Measurements from ENCODE around the gene BPNT1.
A peak's percentile ranks its signal among the peaks of the same experiment; 100 is the strongest.
"Not testable (repeated sequence)": the region's sequence is repeated elsewhere in the genome, so short reads cannot be mapped to it uniquely, and the experiment has no call there.

Gene BPNT1, protein sequence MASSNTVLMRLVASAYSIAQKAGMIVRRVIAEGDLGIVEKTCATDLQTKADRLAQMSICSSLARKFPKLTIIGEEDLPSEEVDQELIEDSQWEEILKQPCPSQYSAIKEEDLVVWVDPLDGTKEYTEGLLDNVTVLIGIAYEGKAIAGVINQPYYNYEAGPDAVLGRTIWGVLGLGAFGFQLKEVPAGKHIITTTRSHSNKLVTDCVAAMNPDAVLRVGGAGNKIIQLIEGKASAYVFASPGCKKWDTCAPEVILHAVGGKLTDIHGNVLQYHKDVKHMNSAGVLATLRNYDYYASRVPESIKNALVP

DNA sequence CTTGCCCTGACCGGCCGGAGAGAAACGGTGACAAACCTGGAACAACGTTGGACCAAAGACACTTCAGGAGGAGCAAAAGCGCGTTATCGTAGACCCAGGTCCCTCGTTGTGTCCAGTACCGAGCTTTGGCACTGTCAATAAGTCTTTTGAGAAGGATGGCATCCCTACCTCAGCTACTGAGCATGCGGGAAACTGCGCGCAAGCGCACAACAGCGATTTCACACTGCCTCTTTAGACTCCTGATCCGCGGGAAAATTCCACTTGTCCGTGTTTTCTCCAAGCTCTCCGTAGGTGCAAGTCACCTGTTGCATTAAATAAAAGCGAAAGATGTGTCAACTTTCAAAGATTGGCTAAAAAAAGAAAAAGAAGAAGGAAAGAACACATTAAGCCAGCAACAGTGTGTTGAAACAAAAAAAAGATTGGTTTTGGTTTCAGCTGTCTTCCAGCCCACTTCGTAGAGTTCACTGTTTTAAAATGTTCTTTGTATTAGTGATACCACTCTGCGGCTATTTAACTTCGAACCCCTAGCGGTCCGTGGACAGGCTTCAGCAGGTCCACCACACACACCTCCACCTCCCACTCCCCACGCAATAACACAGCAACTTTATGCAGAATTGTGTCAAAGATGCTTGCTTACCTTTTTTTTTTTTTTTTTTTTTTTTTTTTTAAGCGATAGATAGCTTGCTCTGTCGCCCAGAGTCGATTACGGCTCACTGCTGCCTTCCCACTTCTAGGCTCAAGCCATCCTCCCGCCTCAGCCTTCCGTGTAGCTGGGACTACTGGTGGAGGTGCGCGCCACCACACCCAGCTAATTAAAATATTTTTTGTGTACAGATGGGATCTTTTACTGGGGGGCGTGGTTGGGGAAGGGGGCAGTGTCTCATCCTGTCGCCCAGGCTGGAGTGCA is at the start of gene BPNT1:
Gene BPNT1 (minus strand): TSS at position 139 of the 907 bp plus-strand sequence. CDS start 9,942 bp downstream, outside the sequence.
- DNase-seq (ENCODE audit: low read depth, low spot score), result peak; percentile 94

DNA sequence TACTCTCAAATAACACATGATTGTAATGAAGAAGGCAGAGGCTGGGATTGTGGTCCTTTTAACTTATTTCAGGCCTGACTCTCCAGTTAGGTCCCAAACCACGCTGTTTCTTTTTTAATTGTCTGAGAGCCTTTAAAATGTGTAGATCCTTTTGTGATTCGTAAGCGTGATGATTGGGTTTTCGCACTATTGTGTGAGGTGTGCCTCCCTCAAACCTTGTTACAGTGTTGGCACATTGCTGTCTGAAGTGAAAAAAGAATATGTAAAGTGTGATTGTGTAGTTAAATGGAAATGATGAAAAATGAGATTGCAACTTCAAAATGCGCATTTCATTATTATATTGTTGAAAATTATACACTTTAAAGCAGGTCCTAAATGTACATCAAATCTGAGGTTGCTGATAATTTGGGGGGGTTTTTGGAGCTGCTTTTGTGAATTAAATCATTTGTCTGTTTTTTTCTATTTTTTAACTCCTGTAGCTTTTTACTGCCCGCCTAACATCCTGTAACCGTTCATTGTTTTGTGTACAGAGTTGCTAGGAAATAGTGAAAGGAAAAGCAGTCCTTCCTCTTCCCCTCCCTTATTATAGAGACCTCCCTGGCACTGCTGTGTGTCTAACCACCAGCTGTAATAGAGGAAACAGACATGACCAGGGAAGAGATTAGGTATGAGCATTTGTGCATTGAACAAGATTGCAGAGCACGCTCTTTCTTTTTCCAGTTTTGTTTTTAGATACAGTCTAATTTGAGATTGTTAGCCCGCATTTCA is 47.6 kb upstream of the BPNT1 start:
- no peak for DNase-seq (ENCODE audit: low read depth, low spot score)

DNA sequence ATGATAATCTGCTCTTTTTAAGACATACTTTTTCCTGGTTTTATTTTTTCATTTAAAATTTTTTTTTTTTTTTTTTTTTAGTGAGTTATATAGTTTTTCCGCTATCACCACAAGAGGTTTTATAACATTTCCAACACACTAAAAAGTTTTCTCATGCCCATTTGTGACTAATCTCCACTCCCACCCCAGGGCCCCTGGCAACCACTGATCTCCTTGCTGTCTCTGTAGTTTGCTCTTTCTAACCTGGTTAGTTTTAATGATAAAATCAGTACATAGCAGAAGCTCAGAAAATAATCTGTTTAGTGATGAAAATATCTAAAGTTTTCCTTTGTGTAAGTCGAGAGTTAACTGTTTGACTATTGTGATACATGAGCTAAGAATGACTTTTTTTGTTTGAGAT is 46.2 kb upstream of the BPNT1 start:
- DNase-seq (ENCODE audit: low read depth, low spot score), result no peak

DNA sequence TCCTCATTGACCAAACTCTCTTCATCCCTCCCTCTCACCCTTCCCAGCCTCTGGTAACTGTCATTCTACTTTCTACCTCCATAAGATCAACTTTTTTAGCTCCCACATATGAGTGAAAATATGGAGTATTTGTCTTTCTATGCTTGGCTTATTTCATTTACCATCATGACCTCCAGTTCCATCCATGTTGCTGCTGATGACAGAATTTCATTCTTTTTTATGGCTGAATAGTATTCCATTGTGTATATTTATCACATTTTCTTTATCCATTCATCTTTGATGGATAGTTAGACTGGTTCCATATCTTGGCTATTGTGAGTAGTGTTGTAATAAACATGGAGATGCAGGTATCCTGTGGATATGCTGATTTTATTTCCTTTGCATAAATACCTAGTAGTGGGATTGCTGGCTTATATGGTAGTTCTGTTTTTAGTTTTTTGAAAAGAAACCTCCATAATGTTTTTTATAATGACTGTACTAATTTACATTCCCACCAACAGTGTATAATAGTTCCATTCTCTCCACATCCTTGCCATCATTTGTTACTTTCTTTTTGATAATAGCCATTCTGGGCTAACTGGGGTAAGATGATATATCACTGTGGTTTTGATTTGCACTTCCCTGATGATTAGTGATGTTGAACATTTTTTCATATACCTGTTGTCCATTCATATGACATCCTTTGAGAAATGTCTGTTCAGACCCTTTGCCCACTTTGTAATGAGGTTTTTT is 40.1 kb upstream of the BPNT1 start:
- DNase-seq (ENCODE audit: low read depth, low spot score), result no peak

DNA sequence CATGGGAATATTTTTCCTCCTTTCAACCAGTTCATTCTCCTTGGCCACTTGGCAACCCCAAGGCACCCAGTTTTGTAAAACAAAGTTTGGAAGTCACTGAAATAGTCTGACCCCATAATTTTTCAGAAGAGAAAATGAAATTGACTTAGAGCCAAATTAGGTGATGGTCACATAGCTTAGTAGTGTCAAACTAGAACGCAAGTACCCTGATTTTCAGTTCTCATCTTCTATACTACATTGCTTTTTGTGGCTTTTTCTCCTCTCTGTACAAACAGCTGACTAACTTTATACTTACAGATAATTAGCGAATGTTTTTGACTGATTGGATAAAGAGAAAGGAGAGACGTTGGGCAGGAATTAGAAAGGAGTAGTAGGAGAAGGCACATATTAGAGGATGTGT is 37.5 kb upstream of the BPNT1 start:
- no peak for DNase-seq (ENCODE audit: low read depth, low spot score)

DNA sequence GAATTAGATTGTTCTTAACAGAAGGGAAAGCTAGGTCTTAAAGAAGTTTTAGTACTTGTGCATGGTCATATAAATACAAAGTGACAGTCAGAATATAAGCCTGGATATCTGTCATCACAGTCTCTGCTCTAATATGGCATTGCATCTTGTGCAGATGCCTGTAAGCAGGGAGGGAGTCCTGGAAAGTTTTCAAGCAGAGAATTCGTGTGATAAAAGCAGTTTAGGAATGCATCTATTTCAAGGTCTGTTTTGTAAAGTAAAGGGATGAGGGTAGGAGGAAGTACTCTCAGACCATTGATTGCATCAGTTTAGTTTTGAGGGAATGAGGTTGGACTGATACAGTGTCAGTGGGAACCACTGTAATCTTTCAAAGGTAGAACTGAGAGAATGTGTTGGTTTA is 35.0 kb upstream of the BPNT1 start:
- no peak for DNase-seq (ENCODE audit: low read depth, low spot score)

DNA sequence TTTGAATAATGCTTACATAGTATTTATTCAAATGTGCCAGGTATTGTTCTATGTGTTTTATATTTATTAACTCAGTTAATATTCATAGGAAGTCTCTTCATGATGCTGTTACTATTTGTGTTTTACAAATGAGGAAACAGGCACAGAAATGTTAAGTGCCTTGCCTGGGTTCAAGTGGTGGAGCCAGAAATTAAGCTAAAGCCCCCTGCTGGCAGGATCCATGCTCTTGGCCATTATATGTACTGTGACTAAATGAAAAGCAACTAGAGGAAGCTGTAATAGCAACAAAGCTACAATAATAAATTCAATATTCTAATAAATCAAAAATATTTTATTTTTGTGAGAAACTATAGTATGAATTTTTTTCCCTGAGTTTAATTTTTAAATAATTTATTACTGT is 34.3 kb upstream of the BPNT1 start:
- no peak for DNase-seq (ENCODE audit: low read depth, low spot score)

DNA sequence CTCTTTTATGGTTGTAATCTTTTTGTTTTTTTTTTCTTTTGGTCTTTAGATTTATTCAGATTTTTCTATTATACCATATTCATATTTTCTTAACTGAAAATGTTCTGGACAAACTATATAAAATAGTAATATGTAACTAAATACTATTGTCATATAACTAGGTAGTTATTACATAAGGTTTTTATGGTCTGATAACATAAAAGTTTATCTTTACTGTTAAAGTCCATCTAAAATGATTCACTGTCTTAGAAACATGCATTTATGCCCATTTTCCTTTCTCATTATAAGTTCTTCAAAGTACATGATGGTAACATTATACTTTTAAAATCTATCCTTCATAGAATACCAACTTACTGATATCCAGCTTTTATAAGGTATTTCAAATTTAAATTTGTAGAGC is 33.5 kb upstream of the BPNT1 start:
- no peak for DNase-seq (ENCODE audit: low read depth, low spot score)

DNA sequence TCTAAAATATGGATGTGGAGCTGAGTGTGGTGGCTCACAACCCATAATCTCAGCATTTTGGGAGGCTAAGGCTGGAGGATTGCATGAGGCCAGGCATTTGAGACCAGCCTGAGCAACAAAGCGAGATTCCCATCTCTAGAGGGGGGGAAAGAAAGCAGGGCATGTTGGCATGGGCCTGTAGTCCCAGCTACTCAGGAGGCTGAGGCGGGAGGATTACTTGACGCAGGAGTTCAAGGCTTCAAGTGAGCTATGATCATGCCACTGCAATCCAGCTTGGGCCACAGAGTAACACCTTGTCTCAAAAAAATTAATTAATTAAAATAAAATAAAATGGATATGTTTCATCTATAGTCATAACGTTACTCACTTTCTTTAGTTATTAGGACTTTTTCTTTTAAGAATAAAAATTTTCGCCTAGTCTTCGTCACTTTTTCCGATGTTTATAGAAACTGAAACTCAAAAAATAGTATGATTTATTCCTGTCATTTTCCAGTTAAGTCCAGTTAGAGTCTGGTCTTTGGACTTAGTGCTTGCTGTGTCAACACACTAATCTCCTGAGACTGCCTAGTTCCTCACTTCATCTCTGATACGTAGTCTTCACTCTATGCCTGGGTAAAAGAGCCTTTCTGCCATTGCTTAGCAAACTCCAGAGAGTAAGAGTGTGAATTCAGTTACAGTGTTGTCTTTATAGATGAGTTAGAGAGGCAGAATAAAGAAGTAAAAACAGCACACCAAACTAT is 32.4 kb upstream of the BPNT1 start:
- DNase-seq (ENCODE audit: low read depth, low spot score), result no peak

DNA sequence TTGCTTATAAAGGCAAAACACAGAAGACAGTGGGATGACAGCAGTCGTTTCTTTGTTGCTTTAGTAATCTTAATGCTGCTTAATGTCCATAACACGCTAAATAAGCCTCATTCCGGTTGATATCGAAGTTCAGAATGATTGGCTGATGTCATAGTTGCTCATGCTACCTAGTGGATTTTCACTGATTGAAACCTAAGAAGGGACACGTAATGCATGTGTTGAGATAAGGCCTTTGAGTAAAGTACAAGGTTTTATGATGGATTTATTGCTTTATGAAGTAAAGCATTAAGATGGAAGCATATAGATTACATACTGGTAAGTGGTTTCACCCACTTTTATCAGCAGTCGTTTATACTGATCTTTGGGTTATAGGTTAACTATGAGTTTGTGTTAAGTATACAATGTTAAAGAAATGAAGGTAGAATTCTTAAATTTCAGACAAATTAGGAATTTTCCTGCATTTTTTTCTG is 29.5 kb upstream of the BPNT1 start:
- DNase-seq (ENCODE audit: low read depth, low spot score), result no peak

DNA sequence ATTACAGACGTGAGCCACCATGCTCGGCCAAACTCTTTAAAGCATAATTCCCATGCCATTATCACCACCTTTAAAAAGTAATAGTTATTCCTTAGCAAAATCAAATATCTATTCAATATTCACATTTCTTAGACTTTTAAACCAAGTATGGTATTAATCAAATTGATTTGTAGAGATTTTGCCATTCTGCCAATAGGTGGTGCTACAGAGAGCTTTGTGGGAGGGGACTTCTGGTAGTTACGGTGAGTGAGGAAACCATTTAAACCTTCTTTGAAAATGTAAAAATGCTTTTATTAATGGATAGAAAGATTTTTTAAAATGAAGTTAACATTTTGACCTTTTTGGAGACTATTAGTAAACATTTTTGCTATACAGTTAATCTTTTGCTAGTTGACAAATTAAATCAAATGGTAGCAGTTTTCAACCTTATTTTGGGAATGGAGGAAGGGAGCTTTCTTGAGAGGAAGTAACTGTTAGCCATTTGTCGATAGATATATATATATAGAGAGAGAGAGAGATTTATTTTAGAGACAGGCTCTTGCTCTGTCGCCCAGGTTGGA is 23.6 kb upstream of the BPNT1 start:
- DNase-seq (ENCODE audit: low read depth, low spot score), result no peak

DNA sequence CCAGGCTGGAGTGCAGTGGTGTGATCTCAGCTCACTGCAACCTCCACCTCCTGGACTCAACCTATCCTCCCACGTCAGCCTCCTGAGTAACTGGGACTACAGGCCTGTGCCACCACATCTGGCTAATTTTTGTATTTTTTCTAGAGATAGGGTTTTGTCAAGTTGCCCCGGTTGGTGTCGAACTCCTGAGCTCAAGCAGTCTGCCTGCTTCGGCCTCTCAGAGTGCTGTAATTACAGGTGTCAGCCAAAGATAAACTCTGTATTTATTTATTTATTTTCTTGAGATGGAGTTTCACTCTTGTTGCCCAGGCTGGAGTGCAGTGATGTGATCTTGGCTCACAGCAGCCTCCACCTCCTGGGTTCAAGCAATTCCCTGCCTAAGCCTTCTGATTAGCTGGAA is 23.0 kb upstream of the BPNT1 start:
- not testable (repeated sequence) for DNase-seq (ENCODE audit: low read depth, low spot score)

DNA sequence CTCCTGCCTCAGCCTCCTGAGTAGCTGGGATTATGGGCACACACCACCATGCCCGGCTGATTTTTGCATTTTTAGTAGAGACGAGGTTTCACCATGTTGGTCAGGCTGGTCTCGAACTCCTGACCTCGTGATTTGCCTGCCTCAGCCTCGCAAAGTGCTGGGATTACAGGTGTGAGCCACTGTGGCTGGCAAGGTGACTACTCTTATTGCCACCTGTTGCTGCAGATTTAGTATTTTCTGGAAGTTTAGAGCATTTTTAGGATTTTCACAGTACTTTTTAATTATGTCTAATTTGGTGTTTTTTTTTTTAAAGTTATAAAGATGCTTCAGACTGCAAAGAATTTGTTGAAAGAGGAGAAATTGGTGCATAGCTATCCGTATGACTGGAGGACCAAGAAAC is 20.9 kb upstream of the BPNT1 start:
- DNase-seq (ENCODE audit: low read depth, low spot score), result not testable (repeated sequence)

DNA sequence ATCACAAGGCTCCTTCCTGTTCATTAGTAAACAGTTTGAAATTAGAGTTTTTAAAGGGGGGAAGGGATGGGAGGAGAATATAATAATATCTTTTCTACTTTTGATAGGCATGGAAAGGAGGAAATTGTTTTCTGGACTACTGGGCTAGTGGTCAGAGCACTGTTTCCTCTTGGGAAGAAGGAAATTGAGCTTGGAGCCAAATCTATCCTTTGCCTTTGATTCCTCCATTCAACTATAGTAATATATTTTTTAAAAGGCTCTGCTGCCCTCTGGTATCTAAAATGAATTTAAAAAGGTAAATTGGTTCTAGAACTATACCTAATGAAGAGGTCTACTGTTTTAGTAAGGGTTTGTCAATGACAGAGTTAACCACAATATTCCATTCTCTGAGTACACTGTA is 10.2 kb upstream of the BPNT1 start:
- no peak for DNase-seq (ENCODE audit: low read depth, low spot score)

DNA sequence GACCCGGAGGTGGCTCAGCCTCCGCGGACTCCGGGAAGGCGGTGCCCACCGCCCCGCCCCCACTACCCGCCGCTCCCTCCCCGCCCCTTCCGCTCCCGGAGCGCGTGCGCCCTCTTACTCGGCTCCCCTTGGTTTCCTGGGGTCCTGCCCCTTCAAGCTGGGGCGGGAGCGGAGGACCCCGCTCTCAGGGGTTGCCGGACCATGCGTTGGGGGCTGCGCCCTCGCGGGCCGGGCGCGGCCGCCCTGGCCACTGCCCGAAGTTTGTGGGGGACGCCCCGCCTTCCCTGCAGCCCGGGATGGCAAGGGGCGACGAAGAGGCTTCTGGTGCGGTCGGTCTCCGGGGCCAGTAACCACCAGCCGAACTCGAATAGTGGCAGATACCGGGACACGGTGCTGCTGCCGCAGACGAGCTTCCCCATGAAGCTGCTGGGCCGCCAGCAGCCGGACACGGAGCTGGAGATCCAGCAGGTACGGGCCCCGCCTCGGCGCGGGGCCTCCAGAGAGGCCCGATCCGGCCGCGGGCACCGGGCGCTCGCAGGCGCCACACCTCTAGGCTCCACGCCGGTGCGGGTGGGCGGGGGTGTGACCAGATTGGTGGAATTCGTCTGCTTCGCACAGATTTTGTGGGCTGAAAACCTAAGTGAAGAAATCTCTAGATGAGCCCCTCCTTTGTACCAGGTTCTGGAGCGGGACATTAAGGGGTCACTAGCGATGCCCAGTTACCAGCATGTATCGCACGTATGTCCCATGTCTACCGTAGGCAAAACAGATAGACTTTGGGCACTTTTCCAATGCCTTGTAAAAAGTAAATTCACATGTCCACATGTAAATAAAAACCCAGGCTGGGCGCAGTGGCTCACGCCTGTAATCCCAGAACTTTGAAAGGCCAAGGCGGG is 4.7 kb upstream of the BPNT1 start, which contains the start of gene IARS2:
Gene IARS2 (plus strand): TSS at position 117 of the 896 bp plus-strand sequence. CDS start 85 bp downstream, at position 202.
- DNase-seq (ENCODE audit: low read depth, low spot score), result peak; percentile 76

DNA sequence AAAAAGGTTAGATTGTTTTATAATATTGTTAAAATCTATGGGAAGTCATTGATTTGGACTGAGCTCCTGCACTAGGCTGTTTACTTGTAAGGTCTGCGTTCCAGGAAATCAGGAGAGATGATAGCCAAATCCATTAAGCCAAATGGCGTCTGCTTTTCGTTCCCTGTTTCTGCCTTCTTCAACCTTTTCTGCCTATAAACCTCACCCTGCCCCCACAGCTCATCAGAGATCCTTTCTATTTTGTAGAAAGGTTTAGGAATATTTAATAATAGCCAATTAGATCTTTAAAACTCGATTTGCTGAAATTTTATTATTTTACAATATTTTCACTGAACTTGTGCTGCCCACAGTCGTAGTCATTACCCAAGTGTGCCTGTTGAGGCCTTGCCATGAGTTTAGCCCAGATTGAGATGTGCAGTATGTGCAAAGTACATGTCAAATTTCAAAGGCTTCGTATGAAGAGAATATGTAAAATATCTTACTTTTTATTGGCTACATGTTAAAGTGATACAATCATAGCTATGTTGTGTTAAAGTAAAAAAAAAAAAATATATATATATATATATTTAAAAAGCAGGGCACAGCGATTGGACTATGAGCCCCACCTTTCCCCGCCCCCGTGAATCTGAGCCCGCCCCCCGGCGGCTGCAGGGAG is 3.9 kb upstream of the BPNT1 start:
- peak; percentile 8 for DNase-seq (ENCODE audit: low read depth, low spot score)

DNA sequence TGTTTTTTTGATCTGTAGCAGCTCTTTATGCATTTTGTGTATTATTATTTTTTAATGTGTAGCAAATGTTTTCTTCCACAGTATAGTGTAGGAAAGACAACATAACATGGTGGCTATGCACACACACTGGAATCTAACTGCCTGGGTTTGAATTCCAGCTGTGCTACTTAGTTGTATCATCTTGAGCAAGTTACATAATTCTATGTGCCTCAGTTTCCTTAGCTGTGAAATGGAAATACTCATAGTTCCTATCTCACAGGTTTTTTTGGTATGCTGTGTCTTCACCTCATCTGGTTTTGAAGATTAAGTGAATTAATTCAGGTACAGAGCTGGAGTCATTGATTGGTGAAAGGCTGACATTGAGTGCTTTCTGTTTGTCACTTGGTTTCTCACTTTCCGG is 3.1 kb upstream of the BPNT1 start:
- no peak for DNase-seq (ENCODE audit: low read depth, low spot score)

DNA sequence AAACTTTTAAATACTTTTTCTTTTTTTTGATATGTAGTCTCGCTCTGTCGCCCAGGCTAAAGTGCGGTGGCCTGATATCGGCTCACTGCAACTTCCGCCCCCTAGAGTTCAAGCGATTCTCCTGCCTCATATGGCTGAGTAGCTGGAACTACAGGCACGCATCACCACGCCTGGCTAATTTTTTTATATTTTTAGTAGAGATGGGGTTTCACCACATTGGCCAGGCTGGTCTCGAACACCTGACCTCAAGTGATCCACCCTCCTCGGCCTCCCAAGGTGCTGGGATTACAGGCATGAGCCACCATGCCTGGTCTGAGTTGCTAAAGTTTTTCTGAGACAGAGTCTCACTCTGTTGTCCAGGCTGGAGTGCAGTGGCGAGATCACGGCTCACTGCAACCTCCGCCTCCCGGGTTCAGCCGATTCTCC is 3.3 kb downstream of the BPNT1 start:
- DNase-seq (ENCODE audit: low read depth, low spot score), result peak; percentile 49

DNA sequence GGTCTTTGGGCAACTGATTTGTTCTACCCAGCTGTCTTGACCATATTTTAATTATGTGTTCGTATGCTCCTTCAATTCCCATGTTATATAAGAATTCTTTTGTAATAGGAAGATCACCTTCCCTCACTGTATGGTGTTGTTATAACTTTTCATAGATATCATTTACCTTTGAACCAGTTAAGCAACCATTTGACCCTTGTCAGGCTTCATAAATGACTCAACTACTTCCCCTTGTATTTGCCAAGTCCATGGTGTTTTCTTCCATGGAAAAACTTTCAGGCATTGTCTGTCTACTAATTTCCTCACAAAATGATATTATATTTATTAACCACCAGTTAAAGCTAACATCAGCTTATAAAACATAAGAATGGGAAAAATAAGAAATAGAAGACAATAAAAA is 5.1 kb downstream of the BPNT1 start:
- no peak for DNase-seq (ENCODE audit: low read depth, low spot score)
